WI38 (cell line): ENCODE measurements around the gene TSPAN32.

ENCODE experiments used
- H3K4me3 ChIP-seq: 2 replicates; pipeline ENCODE4 v1.5.1; 2011; ENCODE audit warnings: low read depth, mild to moderate bottlenecking, control low read depth, low read length
- CTCF ChIP-seq: IDR thresholded peaks from 2 replicates; pipeline ENCODE4 v1.5.1; 2012; ENCODE audit warnings: low read depth, mild to moderate bottlenecking, control low read depth, low read length

Gene TSPAN32

GRCh38 chr11:2298795-2299761 is 2.7 kb upstream of the TSPAN32 start:
- TF ChIP-seq CTCF, result no peak

GRCh38 chr11:2299773-2300172 is 2.0 kb upstream of the TSPAN32 start:
- H3K4me3 ChIP-seq, result no peak overlapping the region
- TF ChIP-seq CTCF, result no peak

More at GRCh38 chr11:2298795-2299761, 2.7 kb upstream of the TSPAN32 start:
- no peak overlapping the region for H3K4me3 ChIP-seq

GRCh38 chr11:2300290-2300935 is 1.4 kb upstream of the TSPAN32 start:
- H3K4me3 ChIP-seq, result no peak overlapping the region
- no peak for TF ChIP-seq CTCF

- no peak for TF ChIP-seq CTCF
- no peak overlapping the region for H3K4me3 ChIP-seq
Measured at GRCh38 chr11:2300936-2301630, 730 bp upstream of the TSPAN32 start.

- TF ChIP-seq CTCF, result no peak
- H3K4me3 ChIP-seq, result no peak overlapping the region
Measured at GRCh38 chr11:2302306-2302895, 588 bp downstream of the TSPAN32 start.

- no peak for TF ChIP-seq CTCF
- H3K4me3 ChIP-seq, result no peak overlapping the region
Measured at GRCh38 chr11:2302896-2303626, 1.2 kb downstream of the TSPAN32 start.
